ENCODE data around the gene WIPI1. TPM values are rescaled to one million over a fixed set of nuclear protein-coding genes. Genes with fewer than 3 reads are reported as not detected.

Gene WIPI1
- total and polyA plus RNA-seq, 9 of the 15 experiments (the other 6 are each of a cell fraction or from before 2014, with no cell fraction given) = 3.7 to 23.5 (median 11.8) TPM

DNA sequence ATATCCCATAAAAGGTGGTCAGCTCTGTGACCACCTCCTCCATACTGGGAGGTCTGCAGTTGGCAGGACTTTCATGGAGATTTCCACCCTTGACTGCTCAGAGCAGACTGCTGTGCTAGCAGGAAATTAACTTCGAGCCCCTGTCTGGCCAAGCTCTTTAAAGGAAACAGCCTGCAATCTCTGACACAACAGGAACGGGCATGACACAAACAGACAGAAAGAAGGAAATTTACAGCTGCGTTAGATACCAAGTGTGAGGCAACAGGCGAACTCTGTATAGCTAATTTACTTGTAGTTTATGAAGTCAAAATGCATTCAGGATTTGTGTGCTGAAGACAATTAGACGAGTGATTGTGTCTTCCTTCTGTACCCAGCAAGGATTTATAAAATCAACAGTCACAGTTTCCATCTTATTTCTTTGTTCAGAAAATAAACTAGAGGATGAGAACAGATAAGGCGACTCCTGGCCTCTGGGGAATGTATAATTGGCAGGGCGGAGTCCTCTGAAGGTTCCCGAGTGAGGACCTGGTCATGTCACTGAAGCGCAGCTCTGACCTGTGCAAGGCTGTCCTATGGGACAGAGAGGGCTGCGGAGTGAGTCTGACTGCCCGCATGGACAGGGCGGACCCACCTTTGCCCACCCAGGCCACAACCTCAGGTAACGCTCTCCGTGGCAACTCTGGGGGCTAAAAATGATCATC is 16.1 kb downstream of the WIPI1 start:
- Histone ChIP-seq H3K4me2 (ENCODE audit: insufficient read depth, low read length) (peak overlapping the region; percentile 36; the same call in 1 of the 2 replicates), H3K36me3 (ENCODE audit: control insufficient read depth, insufficient read depth, low read length) (no peaks in the 10 kb centered on the region), H3K79me2 (ENCODE audit: control insufficient read depth, insufficient read depth, low read length) (no peaks in the 10 kb centered on the region), H4K20me1 (replicated peaks; ENCODE audit: control insufficient read depth, insufficient read depth, low read length) (no peaks in the 10 kb centered on the region), H3K9me3 (replicated peaks; ENCODE audit: control insufficient read depth, insufficient read depth, low read depth, low read length) (no peaks in the 10 kb centered on the region), H2AFZ (ENCODE audit: low read depth, low read length) (peak overlapping the region; percentile 46), H3K9me1 (ENCODE audit: control insufficient read depth, insufficient read depth, low read length) (no peaks in the 10 kb centered on the region), H3K9ac (ENCODE audit: insufficient read depth in 1 of 2, low read depth in 2 of 2, low read length in 2 of 2) (peak overlapping the region in 1 of 2 experiments; percentile 61; a peak in 2 of 4 replicates), H3K27ac (ENCODE audit: extremely low read depth, low read depth, low read length) (no peak overlapping the region), H3K4me3 (no peak overlapping the region), H3K27me3 (ENCODE audit: control insufficient read depth in 2 of 2, insufficient read depth in 2 of 2, low read length in 2 of 2) (no peaks in the 10 kb centered on the region), H3K4me1 (replicated peaks in 1 of 2; ENCODE audit: control insufficient read depth in 2 of 2, insufficient read depth in 2 of 2, low read length in 2 of 2) (peaks cover 11 to 35% of the 10 kb centered on the region in 2 experiments)
- 19% methylated on average over 14 of the region's 14 CpGs for WGBS (ENCODE audit: insufficient coverage, low coverage, missing lambda C conversion rate)
- intact Hi-C loops (cut with micrococcal nuclease) = no loop called here
- peak in 2 of 4 experiments; percentile 30 to 57 for DNase-seq (ENCODE audit: extremely low read depth in 1 of 4, low spot score in 3 of 4)
- in situ Hi-C loops (cut with MboI) = no loop called here
- BruUV-seq (replicated peaks) = no TSS peak
- CTCF ChIA-PET (ENCODE audit: low intra/inter-chr PET ratio) = interaction anchor here (0.7 kb wide), 1 partner anchor 20 kb away, joined by 3 read pairs; no protein-coding TSS in a partner anchor
- POLR2A ChIA-PET = interaction anchor here (0.6 to 1.2 kb wide), 4 partner anchors 9 to 295 kb away, joined by 3 read pairs; partner anchors contain the start of gene ARSG
- no peak for FAIRE-seq
- ATAC-seq = peak; percentile 70
- TF ChIP-seq RFX5 (IDR thresholded peaks at IDR 0.05; ENCODE audit: low read depth, low read length) = no peak
- no peak for TF ChIP-seq ZNF253 (CRISPR knock-in tag; conservative IDR thresholded peaks at IDR 0.05)
- TF ChIP-seq NRF1 (conservative IDR thresholded peaks at IDR 0.05 in 1 of 2, IDR thresholded peaks at IDR 0.05 in 1 of 2) = peak; percentile 26 to 40; a peak in 3 of 4 replicates
- TF ChIP-seq DIDO1 (tag; IDR thresholded peaks at IDR 0.05; ENCODE audit: low read depth) = no peak
- peak; percentile 26 for TF ChIP-seq CBFA2T3 (IDR thresholded peaks at IDR 0.05)
- no peak for TF ChIP-seq CEBPG (CRISPR knock-in tag; IDR thresholded peaks at IDR 0.05)
- TF ChIP-seq CEBPG (tag; conservative IDR thresholded peaks at IDR 0.05 in 1 of 2, IDR thresholded peaks at IDR 0.05 in 1 of 2) = peak; percentile 50 to 53; a peak in 3 of 4 replicates
- TF ChIP-seq, protein P1, sequence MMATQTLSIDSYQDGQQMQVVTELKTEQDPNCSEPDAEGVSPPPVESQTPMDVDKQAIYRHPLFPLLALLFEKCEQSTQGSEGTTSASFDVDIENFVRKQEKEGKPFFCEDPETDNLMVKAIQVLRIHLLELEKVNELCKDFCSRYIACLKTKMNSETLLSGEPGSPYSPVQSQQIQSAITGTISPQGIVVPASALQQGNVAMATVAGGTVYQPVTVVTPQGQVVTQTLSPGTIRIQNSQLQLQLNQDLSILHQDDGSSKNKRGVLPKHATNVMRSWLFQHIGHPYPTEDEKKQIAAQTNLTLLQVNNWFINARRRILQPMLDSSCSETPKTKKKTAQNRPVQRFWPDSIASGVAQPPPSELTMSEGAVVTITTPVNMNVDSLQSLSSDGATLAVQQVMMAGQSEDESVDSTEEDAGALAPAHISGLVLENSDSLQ (IDR thresholded peaks at IDR 0.05) = peak; percentile 61
- peak; percentile 38 for TF ChIP-seq MEIS2 (IDR thresholded peaks at IDR 0.05; ENCODE audit: partially characterized antibody)
- peak in 1 of 2 experiments; percentile 23; a peak in 1 of 4 replicates for TF ChIP-seq RCOR1 (IDR thresholded peaks at IDR 0.05; ENCODE audit: borderline replicate concordance in 1 of 2, low read depth in 2 of 2, low read length in 2 of 2)
- TF ChIP-seq, protein P2, sequence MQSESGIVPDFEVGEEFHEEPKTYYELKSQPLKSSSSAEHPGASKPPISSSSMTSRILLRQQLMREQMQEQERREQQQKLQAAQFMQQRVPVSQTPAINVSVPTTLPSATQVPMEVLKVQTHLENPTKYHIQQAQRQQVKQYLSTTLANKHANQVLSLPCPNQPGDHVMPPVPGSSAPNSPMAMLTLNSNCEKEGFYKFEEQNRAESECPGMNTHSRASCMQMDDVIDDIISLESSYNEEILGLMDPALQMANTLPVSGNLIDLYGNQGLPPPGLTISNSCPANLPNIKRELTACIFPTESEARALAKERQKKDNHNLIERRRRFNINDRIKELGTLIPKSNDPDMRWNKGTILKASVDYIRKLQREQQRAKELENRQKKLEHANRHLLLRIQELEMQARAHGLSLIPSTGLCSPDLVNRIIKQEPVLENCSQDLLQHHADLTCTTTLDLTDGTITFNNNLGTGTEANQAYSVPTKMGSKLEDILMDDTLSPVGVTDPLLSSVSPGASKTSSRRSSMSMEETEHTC (IDR thresholded peaks at IDR 0.05) = no peak

Measured in K562 (cell line).